ENCODE results near the gene MYO5B.

The MYO5B gene

GRCh38 chr18:50179465-50179864 lies 15.5 kb downstream of the MYO5B start:
- no peak for TF ChIP-seq CTCF (IDR thresholded peaks at IDR 0.05; ENCODE audit: control insufficient read depth, insufficient read depth, low read depth, low read length, missing control alignments)
- no peak for DNase-seq (ENCODE audit: low read depth)
- no peak overlapping the region for H3K4me3 ChIP-seq (ENCODE audit: control insufficient read depth, low read depth, low read length)

- no peak overlapping the region for H3K4me3 ChIP-seq (ENCODE audit: control insufficient read depth, low read depth, low read length)
- no peak for TF ChIP-seq CTCF (IDR thresholded peaks at IDR 0.05; ENCODE audit: control insufficient read depth, insufficient read depth, low read depth, low read length, missing control alignments)
- no peak for DNase-seq (ENCODE audit: low read depth)
Observed at GRCh38 chr18:50177294-50177992, 17.5 kb downstream of the MYO5B start.

GRCh38 chr18:50172367-50172766 lies 22.6 kb downstream of the MYO5B start:
- no peak for TF ChIP-seq CTCF (IDR thresholded peaks at IDR 0.05; ENCODE audit: control insufficient read depth, insufficient read depth, low read depth, low read length, missing control alignments)
- no peak overlapping the region for H3K4me3 ChIP-seq (ENCODE audit: control insufficient read depth, low read depth, low read length)
- DNase-seq (ENCODE audit: low read depth) = no peak

- no peak overlapping the region for H3K4me3 ChIP-seq (ENCODE audit: control insufficient read depth, low read depth, low read length)
- TF ChIP-seq CTCF (IDR thresholded peaks at IDR 0.05; ENCODE audit: control insufficient read depth, insufficient read depth, low read depth, low read length, missing control alignments) = no peak
- DNase-seq (ENCODE audit: low read depth) = no peak
Observed at GRCh38 chr18:50171406-50171805, 23.5 kb downstream of the MYO5B start.

GRCh38 chr18:50170004-50170403 lies 24.9 kb downstream of the MYO5B start:
- H3K4me3 ChIP-seq (ENCODE audit: control insufficient read depth, low read depth, low read length) = no peak overlapping the region
- no peak for DNase-seq (ENCODE audit: low read depth)
- TF ChIP-seq CTCF (IDR thresholded peaks at IDR 0.05; ENCODE audit: control insufficient read depth, insufficient read depth, low read depth, low read length, missing control alignments) = no peak

GRCh38 chr18:50169149-50169548 lies 25.8 kb downstream of the MYO5B start:
- no peak for DNase-seq (ENCODE audit: low read depth)
- no peak overlapping the region for H3K4me3 ChIP-seq (ENCODE audit: control insufficient read depth, low read depth, low read length)
- no peak for TF ChIP-seq CTCF (IDR thresholded peaks at IDR 0.05; ENCODE audit: control insufficient read depth, insufficient read depth, low read depth, low read length, missing control alignments)

Measured in AG09309 (cell line).